CD4-positive, alpha-beta T cell treated with Interleukin-10 for 1 hour (primary cell): Measurements from ENCODE around the gene SSR2.
"Not testable (repeated sequence)": the region's sequence is repeated elsewhere in the genome, so short reads cannot be mapped to it uniquely, and the experiment has no call there.

Experiments used
- DNase-seq: peaks from one replicate; pipeline ENCODE4 v3.0.0-alpha.2; 2020

SSR2 gene

DNA sequence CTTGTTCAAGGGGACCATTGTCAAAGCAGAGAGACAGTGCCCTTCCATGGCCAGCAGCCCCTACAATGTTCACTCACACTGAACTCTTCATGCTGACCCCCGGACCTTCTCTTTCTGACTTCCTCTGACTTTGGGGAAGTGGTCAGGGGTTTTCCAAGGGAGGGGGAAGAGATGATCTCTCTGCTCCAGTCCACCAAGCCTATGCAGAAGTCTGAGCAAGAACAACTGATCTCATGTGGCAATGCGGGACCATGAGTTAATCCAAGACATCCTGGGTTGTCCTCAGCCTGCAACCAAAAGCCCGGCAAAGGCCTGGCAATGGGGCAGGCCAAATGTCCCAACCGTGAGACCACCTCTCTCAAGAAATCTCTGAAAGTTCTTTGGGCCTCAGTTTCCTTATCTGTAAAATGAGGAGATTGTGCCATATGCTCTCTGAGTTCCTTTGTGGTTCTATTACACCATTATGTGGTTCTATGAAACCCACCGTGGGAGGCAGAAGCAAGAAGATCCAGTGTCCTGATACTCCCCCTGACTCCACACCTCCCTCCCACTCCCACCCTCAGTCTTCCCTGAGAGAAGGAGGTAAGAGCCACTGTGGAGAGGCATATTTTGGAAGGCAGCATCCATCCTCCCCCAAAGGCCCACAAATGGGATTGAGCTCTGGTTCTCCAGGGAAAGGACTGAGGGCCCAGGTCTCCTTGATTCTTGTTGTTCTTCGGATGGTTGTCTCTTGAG lies 30.6 kb downstream of the SSR2 start:
- no peak for DNase-seq

DNA sequence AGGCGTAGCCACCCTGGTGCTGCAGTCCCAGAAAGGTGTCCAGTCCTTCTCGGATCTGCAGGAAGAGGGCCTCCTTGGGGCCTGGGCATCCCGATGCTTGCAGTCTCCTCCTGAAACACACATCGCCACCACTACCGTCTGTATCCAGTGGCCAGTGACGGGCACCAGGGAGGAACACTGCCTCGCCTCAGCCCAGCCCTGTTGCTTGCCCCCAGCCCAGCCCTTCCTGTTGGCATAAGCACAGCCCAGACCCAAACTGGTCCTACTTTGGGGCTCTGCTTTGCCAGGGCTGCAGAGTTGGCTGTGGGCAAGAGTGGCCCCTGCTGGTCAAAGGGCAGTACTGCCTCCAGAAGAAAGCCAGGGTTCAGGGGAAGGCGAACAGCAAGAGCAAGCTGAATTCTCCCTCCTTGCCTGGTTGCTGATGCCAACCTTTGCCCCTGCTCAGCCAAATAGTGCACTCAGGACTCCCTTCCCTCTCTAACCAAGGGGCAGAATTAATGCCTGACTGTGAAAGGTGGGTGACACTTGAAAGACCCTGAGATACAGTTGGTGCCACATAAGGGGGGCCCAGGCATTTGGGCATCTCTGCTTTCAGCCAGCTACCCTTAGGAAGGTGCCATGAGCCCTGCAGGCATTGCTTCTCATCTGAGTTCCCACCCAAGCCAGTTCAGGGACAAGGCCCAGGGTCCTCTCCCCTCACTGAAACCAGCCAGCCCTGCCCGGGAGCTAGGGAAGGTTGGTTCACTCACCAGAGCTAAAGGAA lies 31.3 kb downstream of the SSR2 start:
- DNase-seq: peak; percentile 89

DNA sequence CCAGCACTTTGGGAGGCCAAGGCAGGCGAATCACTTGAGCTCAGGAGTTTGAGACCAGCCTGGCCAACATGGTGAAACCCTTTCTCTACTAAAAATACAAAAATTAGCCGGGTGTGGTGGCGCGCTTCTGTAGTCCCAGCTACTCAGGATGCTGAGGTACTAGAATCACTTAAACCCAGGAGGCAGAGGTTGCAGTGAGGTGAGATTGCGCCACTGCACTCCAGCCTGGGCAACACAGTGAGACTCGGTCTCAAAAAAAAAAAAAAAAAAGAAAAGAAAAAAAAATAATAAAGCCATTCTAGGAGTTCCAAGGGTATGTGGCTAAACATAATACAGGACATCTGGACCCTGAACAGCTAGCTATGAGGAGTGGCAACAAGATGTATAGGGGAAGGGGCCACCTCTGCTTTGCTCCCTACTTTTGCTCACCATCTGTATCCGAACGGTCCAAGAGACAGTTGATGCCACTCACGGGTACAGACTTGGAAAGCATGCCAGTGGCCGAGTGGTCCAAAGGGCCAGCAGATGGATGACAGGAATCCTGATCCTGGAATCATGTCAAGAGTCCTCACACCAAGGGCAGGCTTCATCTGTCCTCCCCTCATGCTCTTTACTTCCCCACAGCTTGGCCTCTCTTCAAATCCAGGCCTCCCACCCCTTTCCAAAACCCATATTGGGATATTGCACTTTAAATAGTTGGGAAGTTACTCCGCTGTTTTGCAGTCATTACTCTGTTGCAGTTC lies 35.7 kb downstream of the SSR2 start:
- not testable (repeated sequence) for DNase-seq

DNA sequence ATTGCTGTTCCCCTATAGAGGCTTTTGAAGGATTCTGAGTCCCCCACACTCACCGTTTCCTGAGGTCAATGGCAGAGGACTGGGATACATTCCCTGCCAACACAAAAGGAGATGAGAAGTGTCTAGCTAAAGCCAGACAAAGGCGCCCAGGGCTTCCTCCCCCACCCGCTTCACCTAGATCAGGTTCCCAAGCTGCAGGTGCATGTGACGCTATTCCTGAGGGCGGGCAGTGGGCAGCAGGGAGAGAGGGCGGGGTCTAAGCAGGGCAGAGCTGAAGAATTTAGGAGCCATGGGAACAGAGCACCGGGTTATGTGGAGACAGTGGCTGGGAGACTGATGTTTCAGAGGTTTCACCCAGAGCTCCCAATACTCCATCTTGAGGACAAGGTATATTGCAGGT lies 36.4 kb downstream of the SSR2 start:
- DNase-seq: no peak

- no peak for DNase-seq
Measured at GRCh38 chr1:155983191-155984024, 37.3 kb downstream of the SSR2 start.

GRCh38 chr1:155982106-155982505 lies 38.6 kb downstream of the SSR2 start:
- DNase-seq: no peak

- peak; percentile 59 for DNase-seq
Measured at GRCh38 chr1:155981266-155982088, 39.3 kb downstream of the SSR2 start.

- no peak for DNase-seq
Measured at GRCh38 chr1:155979597-155980343, 41.0 kb downstream of the SSR2 start.

DNA sequence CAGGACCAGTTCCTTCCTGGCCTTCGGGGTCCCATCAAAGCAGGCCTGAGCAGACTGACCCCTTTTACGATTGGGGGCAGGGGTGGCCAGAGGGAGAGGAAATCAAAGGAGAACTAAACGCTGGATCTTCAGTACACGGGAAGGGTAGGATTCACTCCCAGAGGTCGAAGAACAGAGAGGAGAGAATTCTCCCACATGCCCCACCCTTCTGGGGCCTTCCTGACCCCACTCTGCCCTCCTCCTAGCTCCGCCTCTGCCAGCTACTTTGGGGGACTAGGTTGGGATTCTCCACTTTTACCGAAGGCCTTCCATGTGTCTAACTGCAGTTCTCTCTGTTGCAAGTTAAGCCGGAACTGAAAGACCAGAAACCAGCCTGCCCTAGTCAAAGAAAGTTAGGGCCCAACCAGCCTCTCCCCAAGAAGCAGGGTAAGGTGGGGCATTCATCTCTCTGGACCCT lies 41.8 kb downstream of the SSR2 start:
- DNase-seq: peak; percentile 33

DNA sequence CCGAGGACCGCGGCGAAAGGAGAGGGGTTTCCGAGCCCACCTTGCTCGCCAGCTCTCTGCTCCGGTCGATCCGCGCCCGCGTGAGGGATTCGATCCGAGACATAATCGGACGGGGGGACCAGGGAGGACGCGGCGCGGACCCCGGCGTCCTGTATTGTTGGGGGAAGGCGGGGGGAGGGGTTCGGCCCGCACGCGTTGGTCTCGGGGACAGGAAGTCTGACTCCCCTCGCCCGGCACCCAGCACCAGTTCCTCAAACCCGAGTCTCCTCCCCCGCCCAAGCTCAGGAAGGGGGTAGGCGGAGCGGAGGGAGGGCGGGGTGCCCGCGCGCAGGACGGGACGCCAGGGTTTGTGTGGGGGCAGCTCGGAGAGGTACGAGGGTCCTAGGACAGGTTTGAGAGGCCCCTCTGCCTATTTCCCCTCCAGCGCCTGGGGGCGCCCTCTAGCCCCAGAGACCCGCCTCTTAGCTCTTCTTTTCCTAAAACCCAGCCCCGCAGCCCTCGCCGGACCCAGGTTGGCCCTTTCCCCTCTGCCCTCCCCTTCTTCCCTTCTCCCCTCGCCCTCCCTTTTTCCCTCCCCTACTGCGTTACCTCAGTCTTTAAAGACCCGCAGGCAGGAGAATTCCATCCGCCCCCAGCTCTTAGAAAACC lies 42.3 kb downstream of the SSR2 start, which contains the start of gene ARHGEF2:
Gene ARHGEF2 (minus strand): TSS at position 223 of the 648 bp plus-strand sequence. CDS start 120 bp downstream, at position 103.
- DNase-seq: peak; percentile 78

GRCh38 chr1:155977690-155978324 lies 42.9 kb downstream of the SSR2 start:
- DNase-seq: peak; percentile 45

DNA sequence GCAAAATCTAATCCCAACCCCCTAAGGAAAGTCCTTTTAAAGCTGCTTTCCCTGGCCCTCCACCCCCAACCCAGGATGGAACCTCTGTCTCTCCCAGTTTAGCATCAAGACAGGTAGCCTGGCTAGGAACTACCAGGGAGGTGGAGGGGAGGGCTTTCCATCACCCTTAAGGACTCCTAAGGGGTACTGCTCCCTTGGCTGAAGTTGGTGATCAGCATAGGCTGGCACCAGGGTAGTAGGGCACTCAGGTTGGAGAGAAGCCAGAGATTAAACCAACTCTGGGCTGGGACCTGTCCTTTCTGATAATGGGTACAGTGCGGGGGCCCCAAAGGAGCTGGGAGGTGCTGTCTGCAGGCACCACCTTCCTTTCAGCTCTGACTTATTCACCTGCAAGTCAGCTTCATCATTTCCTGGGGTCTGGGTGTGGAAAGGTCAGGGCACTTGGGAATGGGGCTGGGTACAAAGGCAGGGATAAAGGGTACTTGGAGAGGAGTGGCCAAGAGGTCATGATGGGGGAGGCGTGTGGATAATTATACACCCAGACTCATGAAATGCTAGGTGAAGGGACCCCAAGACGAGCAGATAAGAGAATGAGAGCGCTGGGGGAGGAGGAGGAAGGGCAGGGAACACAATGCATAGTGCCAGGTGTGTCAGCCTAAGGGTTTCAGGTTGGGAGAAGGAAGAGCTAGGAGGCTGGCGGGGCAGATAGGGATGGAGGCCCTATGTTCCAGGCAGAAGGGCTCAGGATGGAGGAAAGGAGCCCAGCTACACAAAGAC lies 43.6 kb downstream of the SSR2 start:
- DNase-seq: no peak

DNA sequence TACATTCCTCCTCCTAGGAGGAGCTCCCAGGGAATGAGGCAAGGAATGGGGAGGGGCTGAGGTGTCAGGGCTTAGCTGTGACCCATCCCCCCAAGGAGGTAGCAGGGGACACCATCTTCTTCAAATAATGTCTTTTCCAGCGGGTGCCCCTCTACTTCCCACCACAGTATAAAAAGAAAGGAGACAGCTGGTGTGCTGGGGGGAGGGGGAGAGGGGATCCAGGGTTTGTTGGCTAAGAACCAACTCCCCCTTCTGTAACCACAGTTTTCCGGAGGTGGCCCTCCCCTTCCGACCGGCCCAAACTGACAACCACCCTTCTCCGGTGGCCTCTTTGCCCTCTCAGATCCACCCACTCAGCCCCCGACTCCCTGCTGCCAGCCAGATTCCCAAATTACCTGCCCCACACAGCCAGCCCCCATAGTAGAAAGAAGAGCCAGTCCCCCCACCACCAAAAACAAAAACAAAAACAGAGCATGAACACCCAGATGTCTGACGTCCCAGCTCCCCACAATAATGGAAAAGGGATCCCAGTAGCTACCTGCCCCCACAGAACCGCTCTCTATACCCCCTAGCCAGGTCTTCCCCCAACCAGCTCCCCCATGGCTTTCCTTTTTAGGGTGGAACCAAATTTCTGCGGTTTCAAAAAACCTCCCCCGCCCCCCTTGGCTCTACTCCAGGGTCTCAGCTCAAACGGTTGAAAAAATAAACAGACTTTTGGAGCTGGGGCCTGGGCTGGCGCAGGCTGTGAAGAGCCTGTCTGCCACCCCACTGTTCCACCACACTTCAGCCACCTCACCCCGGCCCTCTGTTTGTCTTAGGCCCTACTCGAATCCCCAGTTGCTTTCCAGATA lies 44.5 kb downstream of the SSR2 start:
- DNase-seq: peak; percentile 75

GRCh38 chr1:155975375-155976061 lies 45.2 kb downstream of the SSR2 start:
- no peak for DNase-seq

- no peak for DNase-seq
Measured at GRCh38 chr1:155974208-155975115, 46.3 kb downstream of the SSR2 start.

- DNase-seq: no peak
Measured at GRCh38 chr1:155973723-155974122, 47.0 kb downstream of the SSR2 start.
